Jurkat, Clone E6-1 (cell line): ENCODE results near the gene KRT85. TPM values are rescaled to one million over a fixed set of nuclear protein-coding genes. Genes with fewer than 3 reads are reported as not detected.
"Not testable (repeated sequence)": the region's sequence is repeated elsewhere in the genome, so short reads cannot be mapped to it uniquely, and the experiment has no call there.

ENCODE experiments used
- DNase-seq: peaks from one replicate; pipeline ENCODE4 v3.0.0-alpha.2; 2011; ENCODE audit warnings: low read depth, low spot score
- H3K4me3 ChIP-seq: 2 replicates; pipeline ENCODE4 v1.5.1; 2011; ENCODE audit warnings: mild to moderate bottlenecking, low read length, control low read depth, moderate library complexity
- polyA plus RNA-seq: library from polyadenylated mRNA; unstranded; fragments of >200 nt; gene quantifications from one replicate; pipeline ENCODE4 v1.2.1, GENCODE V29; 2012; ENCODE audit warnings: missing spikeins; ENCODE audit not compliant: insufficient read length, insufficient read depth

KRT85 gene
- polyA plus RNA-seq, result not detected

GRCh38 chr12:52366738-52367485, at the start of gene KRT85:
Gene KRT85 (minus strand): TSS chr12:52367481. CDS start chr12:52367405, 76 bp downstream.
- no peak for DNase-seq
- H3K4me3 ChIP-seq, result no peak within 1 kb of the TSS

GRCh38 chr12:52416795-52417194, 49.5 kb upstream of the KRT85 start:
- no peak for DNase-seq
- no peak overlapping the region for H3K4me3 ChIP-seq

- no peak for DNase-seq
- no peak overlapping the region for H3K4me3 ChIP-seq
Observed at GRCh38 chr12:52415870-52416750, 48.8 kb upstream of the KRT85 start.

GRCh38 chr12:52414936-52415335, 47.7 kb upstream of the KRT85 start:
- no peak for DNase-seq
- no peak overlapping the region for H3K4me3 ChIP-seq

GRCh38 chr12:52413782-52414345, 46.6 kb upstream of the KRT85 start:
- no peak overlapping the region for H3K4me3 ChIP-seq
- no peak for DNase-seq

GRCh38 chr12:52413202-52413601, 45.9 kb upstream of the KRT85 start:
- no peak for DNase-seq
- H3K4me3 ChIP-seq, result no peak overlapping the region

- no peak overlapping the region for H3K4me3 ChIP-seq
- no peak for DNase-seq
Observed at GRCh38 chr12:52411815-52412214, 44.5 kb upstream of the KRT85 start.

- DNase-seq, H3K4me3 ChIP-seq: not testable (repeated sequence)
Observed at GRCh38 chr12:52410589-52411248, 43.4 kb upstream of the KRT85 start.

- H3K4me3 ChIP-seq, result no peak overlapping the region
- DNase-seq, result no peak
Observed at GRCh38 chr12:52407918-52408317, 40.6 kb upstream of the KRT85 start.

- no peak within 1 kb of the TSS for H3K4me3 ChIP-seq
- DNase-seq, result no peak
Observed at GRCh38 chr12:52405922-52406385, 38.7 kb upstream of the KRT85 start, which contains the start of gene KRT82. Gene KRT82 (minus strand): TSS chr12:52406335. CDS start chr12:52406277, 58 bp downstream.

GRCh38 chr12:52404951-52405350, 37.7 kb upstream of the KRT85 start:
- DNase-seq, result no peak
- H3K4me3 ChIP-seq, result no peak overlapping the region

- no peak overlapping the region for H3K4me3 ChIP-seq
- no peak for DNase-seq
Observed at GRCh38 chr12:52403561-52403960, 36.3 kb upstream of the KRT85 start.

GRCh38 chr12:52402873-52403540, 35.7 kb upstream of the KRT85 start:
- DNase-seq, result no peak

GRCh38 chr12:52402377-52402776, 35.1 kb upstream of the KRT85 start:
- no peak for DNase-seq
- no peak overlapping the region for H3K4me3 ChIP-seq

More at GRCh38 chr12:52402873-52403540, 35.7 kb upstream of the KRT85 start:
- H3K4me3 ChIP-seq, result no peak overlapping the region

GRCh38 chr12:52401926-52402325, 34.6 kb upstream of the KRT85 start:
- DNase-seq, result no peak
- H3K4me3 ChIP-seq, result no peak overlapping the region

GRCh38 chr12:52401526-52401925, 34.2 kb upstream of the KRT85 start:
- H3K4me3 ChIP-seq, result no peak overlapping the region
- DNase-seq, result no peak

- H3K4me3 ChIP-seq, result no peak overlapping the region
- no peak for DNase-seq
Observed at GRCh38 chr12:52400906-52401305, 33.6 kb upstream of the KRT85 start.

- DNase-seq, result no peak
Observed at GRCh38 chr12:52399756-52400155, 32.5 kb upstream of the KRT85 start.

GRCh38 chr12:52398176-52398575, 30.9 kb upstream of the KRT85 start:
- H3K4me3 ChIP-seq, result no peak overlapping the region
- no peak for DNase-seq

More at GRCh38 chr12:52399756-52400155, 32.5 kb upstream of the KRT85 start:
- no peak overlapping the region for H3K4me3 ChIP-seq
